Muscle layer of duodenum (tissue), 2 donors: Measurements from ENCODE around the gene KRT4.

ENCODE experiments used
- H3K27ac ChIP-seq: one replicate; pipeline ENCODE4 v1.7.0; 2013; ENCODE audit warnings: mild to moderate bottlenecking, low read length
- H3K27me3 ChIP-seq: one replicate; pipeline ENCODE4 v1.7.0; 2013; ENCODE audit warnings: low read depth, mild to moderate bottlenecking, control low read depth, low read length
- H3K36me3 ChIP-seq, 2 donors: one replicate each; pipeline ENCODE4 v1.7.0; 2013; ENCODE audit warnings: low read length in 2 of 2, control low read depth in 1 of 2, mild to moderate bottlenecking in 1 of 2; ENCODE audit not compliant: insufficient read depth in 2 of 2, control insufficient read depth in 1 of 2
- H3K4me1 ChIP-seq, 2 donors: one replicate each; pipeline ENCODE4 v1.7.0; 2013; ENCODE audit warnings: low read length in 2 of 2, mild to moderate bottlenecking in 2 of 2, control low read depth in 1 of 2, moderate library complexity in 1 of 2; ENCODE audit not compliant: insufficient read depth in 2 of 2, control insufficient read depth in 1 of 2
- H3K4me3 ChIP-seq, 2 donors: one replicate each; pipeline ENCODE4 v1.7.0; 2013; ENCODE audit warnings: low read length in 2 of 2, low read depth in 1 of 2, mild to moderate bottlenecking in 1 of 2
- H3K9me3 ChIP-seq, 2 donors: one replicate each; pipeline ENCODE4 v1.7.0; 2013; ENCODE audit warnings: low read length in 2 of 2, control low read depth in 1 of 2, mild to moderate bottlenecking in 1 of 2; ENCODE audit not compliant: control insufficient read depth in 1 of 2
- donor health status: healthy.

The KRT4 gene

DNA sequence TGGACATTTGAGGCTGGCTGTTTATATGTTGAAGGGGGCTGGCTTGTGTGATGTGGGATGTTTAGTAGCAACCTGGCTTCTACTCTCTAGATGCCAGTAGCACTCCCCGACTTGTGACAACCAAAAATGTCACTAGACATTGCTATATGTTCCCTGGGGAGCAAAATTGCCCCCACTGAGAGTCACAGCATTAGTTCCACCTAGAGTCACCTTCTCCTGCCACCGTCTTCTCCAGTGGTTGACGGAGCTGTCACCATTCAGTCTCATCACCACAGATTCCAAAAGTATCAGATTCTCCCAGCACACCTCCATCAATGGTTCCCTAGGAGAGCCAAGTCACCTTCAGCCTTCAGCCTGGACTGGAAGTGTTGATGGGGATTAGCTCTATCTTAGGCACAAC lies 29.0 kb downstream of the KRT4 start:
- H3K4me3 ChIP-seq = no peak overlapping the region
- no peaks in the 10 kb centered on the region for H3K27me3 ChIP-seq
- H3K4me1 ChIP-seq = no peaks in the 10 kb centered on the region
- no peaks in the 10 kb centered on the region for H3K36me3 ChIP-seq
- H3K27ac ChIP-seq = no peak overlapping the region
- H3K9me3 ChIP-seq = no peaks in the 10 kb centered on the region

DNA sequence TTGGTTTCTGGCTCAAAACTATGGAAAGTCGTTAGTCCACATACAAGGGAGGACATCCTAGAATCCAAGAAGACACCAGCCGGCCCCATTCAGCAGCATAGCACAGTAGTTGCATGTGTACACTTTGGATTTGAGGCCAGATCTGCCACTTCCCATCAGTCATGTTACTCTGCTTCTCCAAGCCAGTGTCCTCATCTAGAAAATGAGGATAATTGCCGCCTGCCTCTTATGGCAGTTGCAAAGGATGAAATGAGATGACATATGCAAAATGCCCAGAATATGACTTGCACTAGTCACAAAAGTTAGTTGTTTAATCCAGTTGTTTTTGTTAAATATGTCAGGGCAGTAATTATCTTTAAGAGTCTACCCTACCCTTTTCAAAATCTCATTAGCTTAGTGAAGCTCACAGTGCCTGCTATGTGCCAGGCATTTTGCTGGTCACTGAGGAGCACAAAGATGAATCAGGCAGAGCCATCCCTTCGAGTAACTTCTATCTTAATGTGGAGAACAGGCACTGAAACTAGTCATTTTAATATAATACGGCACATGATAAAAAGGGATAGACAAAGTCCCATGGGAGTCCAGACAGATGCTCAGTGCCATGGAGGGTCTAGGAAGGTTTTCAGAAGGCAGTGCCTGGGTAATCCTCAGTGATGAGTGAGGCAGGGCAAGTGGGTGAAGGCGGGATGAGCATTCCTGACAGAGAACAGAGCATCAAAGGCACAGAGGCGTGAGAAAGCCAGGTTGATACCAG lies 30.2 kb downstream of the KRT4 start:
- H3K27ac ChIP-seq = no peak overlapping the region
- no peaks in the 10 kb centered on the region for H3K4me1 ChIP-seq
- H3K27me3 ChIP-seq = no peaks in the 10 kb centered on the region
- no peak overlapping the region for H3K4me3 ChIP-seq
- no peaks in the 10 kb centered on the region for H3K36me3 ChIP-seq
- H3K9me3 ChIP-seq = no peaks in the 10 kb centered on the region

DNA sequence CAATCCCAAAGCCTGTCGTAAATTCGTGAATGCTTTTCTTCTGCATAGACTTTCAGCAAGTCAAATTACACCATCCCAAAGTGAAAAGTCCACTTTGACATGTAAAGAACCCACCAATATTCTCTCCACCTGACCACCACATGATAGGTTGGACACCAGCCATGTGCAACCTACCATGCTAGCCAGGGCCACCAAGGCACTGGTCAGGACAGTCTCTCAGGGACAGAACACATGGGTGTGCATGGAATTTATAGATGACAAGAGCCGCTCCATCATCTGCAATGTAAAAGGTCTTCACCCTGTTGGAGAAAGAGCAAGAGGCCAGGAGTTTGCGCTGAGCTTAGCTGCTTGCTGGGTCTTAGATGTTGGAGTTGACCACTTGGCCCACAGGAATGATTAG lies 31.4 kb downstream of the KRT4 start:
- Histone ChIP-seq H3K27ac (no peak overlapping the region), H3K27me3 (no peaks in the 10 kb centered on the region), H3K4me3 (no peak overlapping the region), H3K9me3 (no peaks in the 10 kb centered on the region), H3K4me1 (no peaks in the 10 kb centered on the region), H3K36me3 (no peaks in the 10 kb centered on the region)

DNA sequence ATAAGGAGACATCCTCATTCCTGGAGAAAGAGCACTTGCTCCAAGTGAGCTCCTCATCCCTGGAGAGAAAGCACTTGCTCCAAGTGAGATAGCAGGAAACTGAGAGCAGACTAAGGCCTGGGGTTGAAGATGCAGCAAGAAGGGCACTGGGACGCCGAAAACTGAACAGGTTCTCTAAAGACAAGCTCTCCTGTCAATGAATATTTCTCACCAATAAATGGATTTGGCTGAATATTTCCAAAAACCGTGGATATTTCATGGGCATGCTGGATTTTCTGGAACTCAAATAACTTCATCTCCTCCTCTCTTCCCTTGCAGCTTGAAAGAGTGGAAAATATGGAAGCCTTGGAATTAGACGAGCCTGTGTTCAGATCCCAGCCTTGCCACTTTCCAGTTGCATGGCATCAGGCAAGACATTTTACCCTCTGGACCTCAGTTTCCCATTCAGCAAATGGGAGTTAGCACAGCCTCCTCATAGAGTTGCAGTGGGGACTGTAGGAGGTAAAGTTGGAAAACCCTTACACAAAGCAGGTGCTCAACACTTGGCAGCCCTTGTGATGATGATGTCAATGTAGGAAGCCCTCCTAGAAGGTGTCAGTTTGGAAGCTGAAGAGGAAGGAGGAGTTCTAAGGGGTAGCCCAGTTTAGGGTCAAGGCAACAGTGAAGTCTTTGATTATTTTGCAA lies 32.4 kb downstream of the KRT4 start:
- Histone ChIP-seq H3K27ac (no peak overlapping the region), H3K4me1 (no peaks in the 10 kb centered on the region), H3K4me3 (no peak overlapping the region), H3K27me3 (no peaks in the 10 kb centered on the region), H3K36me3 (no peaks in the 10 kb centered on the region), H3K9me3 (no peaks in the 10 kb centered on the region)

DNA sequence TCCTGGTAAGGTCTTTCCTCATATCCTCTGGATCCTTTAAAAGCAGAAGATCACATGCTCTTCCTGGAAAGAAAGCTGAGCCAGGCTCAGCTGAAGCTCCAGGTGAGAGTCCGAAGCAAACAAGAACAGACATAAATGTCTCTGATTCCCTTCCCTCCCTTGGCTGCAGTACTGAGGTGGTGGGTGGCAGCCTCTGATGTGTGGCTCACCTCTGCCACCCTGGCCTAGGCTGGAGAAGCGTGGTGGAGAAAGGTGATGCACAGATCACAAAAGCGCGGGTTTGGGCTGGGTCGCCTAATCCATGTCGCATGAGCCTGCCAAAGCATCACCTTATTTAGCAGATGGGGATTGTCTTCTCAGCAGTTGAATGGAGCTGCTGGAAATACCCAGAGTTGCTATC lies 34.0 kb downstream of the KRT4 start:
- Histone ChIP-seq H3K4me1 (no peaks in the 10 kb centered on the region), H3K4me3 (no peak overlapping the region), H3K36me3 (no peaks in the 10 kb centered on the region), H3K27me3 (no peaks in the 10 kb centered on the region), H3K27ac (no peak overlapping the region), H3K9me3 (no peaks in the 10 kb centered on the region)

DNA sequence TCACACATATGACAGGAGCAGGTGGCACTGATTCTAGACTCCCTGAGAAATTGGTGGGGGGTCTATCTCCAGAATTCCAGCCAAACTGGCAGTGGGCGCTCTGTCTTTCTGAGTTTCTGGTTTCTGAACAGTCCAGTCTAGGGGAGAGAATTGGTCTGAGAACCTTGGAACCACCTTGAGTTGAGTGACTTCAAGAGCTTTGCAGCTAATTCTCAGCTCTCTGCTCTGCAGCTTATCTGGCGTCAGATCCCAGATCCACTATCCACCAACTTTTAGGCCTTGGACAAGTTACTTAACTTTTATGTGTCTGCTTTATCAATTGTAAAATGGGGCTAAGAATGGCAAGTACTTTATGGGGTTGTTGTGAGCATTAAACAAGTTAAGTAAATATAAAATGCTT lies 35.1 kb downstream of the KRT4 start:
- no peaks in the 10 kb centered on the region for H3K4me1 ChIP-seq
- no peaks in the 10 kb centered on the region for H3K27me3 ChIP-seq
- no peak overlapping the region for H3K4me3 ChIP-seq
- no peak overlapping the region for H3K27ac ChIP-seq
- no peaks in the 10 kb centered on the region for H3K36me3 ChIP-seq
- H3K9me3 ChIP-seq = no peaks in the 10 kb centered on the region

DNA sequence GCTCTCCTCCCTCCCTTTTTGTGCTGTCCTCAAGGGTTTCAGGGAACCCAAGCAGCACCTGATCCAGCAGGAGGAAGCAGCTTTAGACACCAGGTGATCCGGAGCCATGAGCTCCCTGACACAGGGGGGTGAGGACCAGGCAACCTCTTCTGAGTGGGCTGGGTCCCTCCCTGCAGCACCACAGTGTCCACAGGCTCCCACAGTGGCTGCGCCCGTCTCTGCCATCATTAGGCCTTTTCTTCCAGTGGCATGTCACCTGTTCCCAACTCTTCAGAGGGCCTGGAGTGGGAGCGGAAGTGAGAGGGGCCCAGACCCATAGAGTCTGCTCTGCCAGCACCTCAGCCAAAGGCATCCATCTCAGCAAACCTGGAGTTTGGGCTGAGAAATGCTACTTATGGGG lies 36.4 kb downstream of the KRT4 start:
- no peaks in the 10 kb centered on the region for H3K27me3 ChIP-seq

DNA sequence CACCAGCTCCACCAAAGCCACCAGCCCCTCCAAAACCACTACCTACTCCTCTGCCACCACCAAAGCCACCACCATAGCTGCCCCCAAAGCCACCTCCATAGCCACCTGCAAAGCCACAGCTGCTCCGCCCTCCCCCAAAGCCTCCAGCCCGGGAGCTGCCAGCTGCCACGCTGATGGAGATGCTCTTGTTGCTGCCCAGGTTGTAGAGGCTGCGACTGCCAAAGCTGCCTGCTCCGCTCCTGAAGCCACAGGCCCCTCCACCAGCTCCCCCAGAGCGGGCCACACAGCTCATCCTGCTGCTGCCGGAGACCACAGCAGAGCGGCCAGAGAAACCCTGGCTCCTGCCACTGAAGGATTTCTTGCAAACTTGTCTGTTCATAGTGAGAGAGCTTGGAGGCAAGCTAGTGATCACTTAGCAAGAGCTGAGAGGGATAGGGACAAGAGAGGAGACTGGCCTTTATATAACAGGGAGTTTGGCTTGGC lies 37.0 kb downstream of the KRT4 start, which contains the start of gene KRT76:
Gene KRT76, minus strand, starts transcription at position 433 of the 483 bp plus-strand sequence. Its CDS starts 54 bp downstream, at position 379.
- H3K27ac ChIP-seq = no peak within 1 kb of the TSS
- H3K4me3 ChIP-seq = no peak within 1 kb of the TSS
- H3K27me3 ChIP-seq = no peaks in the 10 kb centered on the region
- no peaks in the 10 kb centered on the region for H3K9me3 ChIP-seq
- no peaks in the 10 kb centered on the region for H3K36me3 ChIP-seq
- no peaks in the 10 kb centered on the region for H3K4me1 ChIP-seq

More for the DNA sequence above, 36.4 kb downstream of the KRT4 start:
- Histone ChIP-seq H3K36me3 (no peaks in the 10 kb centered on the region), H3K4me3 (no peak overlapping the region), H3K27ac (no peak overlapping the region), H3K9me3 (no peaks in the 10 kb centered on the region), H3K4me1 (no peaks in the 10 kb centered on the region)

DNA sequence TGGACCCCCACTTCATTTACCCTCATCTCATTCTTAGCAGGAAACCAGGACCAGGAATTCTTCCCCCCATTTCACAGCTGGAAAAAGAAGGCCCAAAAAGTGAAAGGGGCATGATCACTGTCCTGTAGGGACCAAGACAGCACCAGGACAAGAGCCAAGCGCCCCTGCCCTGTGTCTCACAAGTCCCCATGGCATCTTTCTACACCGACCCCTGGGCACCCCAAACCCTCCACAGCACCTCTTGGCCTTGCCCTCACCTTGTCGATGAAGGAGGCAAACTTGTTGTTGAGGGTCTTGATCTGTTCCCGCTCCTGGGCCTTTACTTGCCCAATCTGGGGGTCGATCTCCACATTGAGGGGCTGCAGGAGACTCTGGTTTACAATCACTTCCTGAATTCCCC lies 37.5 kb downstream of the KRT4 start:
- Histone ChIP-seq H3K27me3 (no peaks in the 10 kb centered on the region), H3K4me3 (no peak overlapping the region), H3K36me3 (no peaks in the 10 kb centered on the region), H3K27ac (no peak overlapping the region), H3K4me1 (no peaks in the 10 kb centered on the region), H3K9me3 (no peaks in the 10 kb centered on the region)

DNA sequence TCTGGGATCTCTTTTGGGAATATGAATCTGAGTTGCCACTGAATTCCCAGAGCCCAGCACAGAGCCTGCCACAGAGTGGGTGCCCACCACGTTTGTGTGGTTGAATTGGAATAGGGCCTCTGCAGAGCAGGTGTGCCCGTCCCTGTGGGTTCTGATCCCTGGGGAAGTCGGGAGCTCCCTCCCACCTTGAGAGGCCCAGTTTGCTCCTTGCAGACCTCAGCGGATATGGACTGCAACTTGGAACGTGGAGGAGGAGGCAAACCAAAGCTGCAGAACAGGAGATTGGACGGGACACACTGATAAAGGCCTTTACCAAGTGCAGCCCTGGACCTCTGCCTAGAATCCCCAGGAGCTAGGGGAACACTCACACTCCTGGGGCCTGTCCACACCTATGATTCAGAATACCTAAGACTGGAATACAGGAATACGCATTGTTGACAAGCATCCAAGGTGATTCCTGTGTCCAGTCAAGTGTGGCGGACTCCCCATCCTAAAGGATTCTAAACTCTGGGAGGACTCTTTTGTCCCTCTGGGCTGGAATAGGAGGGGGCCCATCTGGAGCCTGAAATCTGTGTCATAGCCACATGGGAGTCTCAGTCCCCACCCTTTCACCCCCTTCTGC lies 39.2 kb downstream of the KRT4 start:
- Histone ChIP-seq H3K4me1 (no peaks in the 10 kb centered on the region), H3K36me3 (no peaks in the 10 kb centered on the region), H3K4me3 (no peak overlapping the region), H3K27me3 (no peaks in the 10 kb centered on the region), H3K27ac (no peak overlapping the region), H3K9me3 (no peaks in the 10 kb centered on the region)

DNA sequence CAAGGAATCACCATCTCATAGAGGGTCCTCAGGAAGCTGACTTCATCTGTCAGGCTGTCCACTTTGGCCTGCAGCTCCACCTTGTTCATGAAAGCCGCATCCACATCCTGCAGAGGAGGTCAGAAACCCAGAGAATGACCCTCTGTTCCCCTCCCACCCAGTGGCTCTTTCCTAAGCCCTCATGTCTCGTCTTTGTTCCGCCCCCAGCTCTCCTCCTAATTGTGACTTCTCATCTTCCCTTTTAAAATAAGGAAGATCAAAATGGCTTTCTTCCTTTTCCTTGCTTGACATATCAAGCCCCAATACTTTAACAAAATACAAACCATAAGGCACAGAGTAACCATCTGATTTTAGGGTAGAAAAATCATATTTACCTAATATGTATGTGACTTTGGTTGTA lies 41.1 kb downstream of the KRT4 start:
- Histone ChIP-seq H3K4me1 (no peaks in the 10 kb centered on the region), H3K4me3 (no peak overlapping the region), H3K36me3 (no peaks in the 10 kb centered on the region), H3K9me3 (no peaks in the 10 kb centered on the region), H3K27me3 (no peaks in the 10 kb centered on the region), H3K27ac (no peak overlapping the region)
